Fibroblast of lung (primary cell): Measurements from ENCODE around the gene KCNIP1.

Experiments
- EZH2 ChIP-seq: IDR thresholded peaks from 2 replicates; pipeline ENCODE4 v1.5.1; 2012; ENCODE audit warnings: low read length, control low read depth, mild to moderate bottlenecking; ENCODE audit errors: missing control alignments
- TF ChIP-seq, protein P1 (sequence below), 2 donors: IDR thresholded peaks in 1 of 2; conservative IDR thresholded peaks in 1 of 2; 1 replicate in 1 of 2; 2 replicates in 1 of 2; pipeline ENCODE4 v1.5.1; 2011 to 2012; ENCODE audit warnings: low read length in 2 of 2, control low read depth in 1 of 2, inconsistent platforms in 1 of 2, low read depth in 1 of 2, mild to moderate bottlenecking in 1 of 2

DNA sequence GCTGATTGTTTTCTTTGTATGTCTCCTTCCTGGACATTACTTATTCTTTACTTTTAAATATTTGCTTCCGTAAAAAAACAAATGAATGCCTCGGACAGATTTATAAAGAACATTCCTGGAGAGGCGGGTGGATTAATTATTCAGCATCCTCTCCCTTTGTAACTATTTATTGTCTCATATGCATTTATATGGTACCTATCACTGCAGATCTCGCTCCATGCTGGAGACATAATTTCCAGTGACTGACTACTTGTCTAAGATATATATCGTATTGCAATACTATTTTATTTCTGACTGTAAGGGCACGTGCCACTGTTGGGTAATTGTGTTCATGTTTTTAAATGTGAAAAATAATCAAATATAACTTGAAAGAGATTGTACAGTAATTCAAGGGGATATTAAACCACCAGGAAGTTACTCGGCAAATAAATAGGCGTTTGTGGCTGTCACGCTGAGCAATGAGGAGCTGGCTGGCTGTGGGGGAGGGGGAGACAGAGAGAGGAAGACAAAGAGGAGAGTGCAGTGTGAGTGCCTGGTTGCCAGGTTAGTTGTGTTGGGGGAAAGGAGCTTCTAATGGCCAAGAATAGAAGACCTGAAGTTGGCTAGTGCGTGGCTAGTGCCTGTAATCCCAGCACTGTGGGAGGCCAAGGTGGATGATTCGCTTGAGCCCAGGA, 147.9 kb downstream of the KCNIP1 start:
- TF ChIP-seq, protein P1, sequence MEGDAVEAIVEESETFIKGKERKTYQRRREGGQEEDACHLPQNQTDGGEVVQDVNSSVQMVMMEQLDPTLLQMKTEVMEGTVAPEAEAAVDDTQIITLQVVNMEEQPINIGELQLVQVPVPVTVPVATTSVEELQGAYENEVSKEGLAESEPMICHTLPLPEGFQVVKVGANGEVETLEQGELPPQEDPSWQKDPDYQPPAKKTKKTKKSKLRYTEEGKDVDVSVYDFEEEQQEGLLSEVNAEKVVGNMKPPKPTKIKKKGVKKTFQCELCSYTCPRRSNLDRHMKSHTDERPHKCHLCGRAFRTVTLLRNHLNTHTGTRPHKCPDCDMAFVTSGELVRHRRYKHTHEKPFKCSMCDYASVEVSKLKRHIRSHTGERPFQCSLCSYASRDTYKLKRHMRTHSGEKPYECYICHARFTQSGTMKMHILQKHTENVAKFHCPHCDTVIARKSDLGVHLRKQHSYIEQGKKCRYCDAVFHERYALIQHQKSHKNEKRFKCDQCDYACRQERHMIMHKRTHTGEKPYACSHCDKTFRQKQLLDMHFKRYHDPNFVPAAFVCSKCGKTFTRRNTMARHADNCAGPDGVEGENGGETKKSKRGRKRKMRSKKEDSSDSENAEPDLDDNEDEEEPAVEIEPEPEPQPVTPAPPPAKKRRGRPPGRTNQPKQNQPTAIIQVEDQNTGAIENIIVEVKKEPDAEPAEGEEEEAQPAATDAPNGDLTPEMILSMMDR (conservative IDR thresholded peaks at IDR 0.05 in 1 of 2, IDR thresholded peaks at IDR 0.05 in 1 of 2; ENCODE audit: low read depth in 1 of 2, low read length in 2 of 2), result no peak
- TF ChIP-seq EZH2, result no peak
